ENCODE measurements around the gene RAB27A. TPM values are rescaled to one million over a fixed set of nuclear protein-coding genes. Genes with fewer than 3 reads are reported as not detected.

Gene RAB27A
- total RNA-seq, 1 donor from 2014 or later = 85.3 TPM

DNA sequence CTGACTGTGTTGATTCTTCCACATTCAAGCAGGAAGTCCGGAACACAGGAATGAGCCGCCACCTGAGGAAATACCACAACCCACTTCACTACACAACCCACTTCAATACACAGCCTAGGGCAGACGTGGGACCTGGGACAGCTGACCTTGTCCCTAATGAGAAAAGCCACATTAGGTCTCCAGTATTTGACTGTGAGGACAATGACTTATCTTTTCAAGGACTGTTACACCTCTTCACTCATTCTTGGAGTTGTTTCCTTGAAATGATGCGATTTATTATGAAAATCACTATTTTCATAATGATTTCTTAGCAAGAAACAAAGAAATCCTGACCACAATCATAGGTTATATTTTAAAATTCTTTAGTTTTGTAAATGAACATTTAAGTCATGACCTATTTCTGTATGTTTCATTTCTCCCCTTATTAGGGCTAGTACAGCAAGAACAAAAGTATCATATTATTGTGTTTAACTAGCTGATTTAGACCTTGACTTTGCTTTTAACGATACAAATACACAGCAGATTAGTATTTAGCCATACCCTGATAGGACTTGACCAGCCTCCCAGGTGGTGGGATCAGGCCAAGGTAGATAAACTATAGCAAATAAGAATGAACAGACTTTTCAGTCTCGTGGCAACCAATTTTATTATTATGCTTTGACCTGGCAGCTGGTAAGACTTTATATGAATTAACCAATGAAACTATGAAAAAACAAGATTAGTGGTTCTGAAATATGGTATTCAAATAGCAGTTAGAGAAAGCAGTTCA is 6.0 kb downstream of the RAB27A start:
- intact Hi-C loops (cut with micrococcal nuclease) = loop anchor here (10.0 kb wide), 1 partner anchor 209 kb away; no protein-coding TSS in a partner anchor

- intact Hi-C loops (cut with micrococcal nuclease) = loop anchor here (10.0 kb wide), 1 partner anchor 208 kb away; no protein-coding TSS in a partner anchor
Measured at GRCh38 chr15:55282284-55282833, 7.3 kb downstream of the RAB27A start.

- intact Hi-C loops (cut with micrococcal nuclease) = loop anchor here (10.0 kb wide), 1 partner anchor 207 kb away; no protein-coding TSS in a partner anchor
Measured at GRCh38 chr15:55281517-55282228, 7.9 kb downstream of the RAB27A start.

GRCh38 chr15:55280589-55280988 is 9.0 kb downstream of the RAB27A start:
- intact Hi-C loops (cut with micrococcal nuclease) = loop anchor here (1.0 to 10.0 kb wide), 2 partner anchors 9 to 206 kb away; partner anchors contain the start of gene RAB27A

DNA sequence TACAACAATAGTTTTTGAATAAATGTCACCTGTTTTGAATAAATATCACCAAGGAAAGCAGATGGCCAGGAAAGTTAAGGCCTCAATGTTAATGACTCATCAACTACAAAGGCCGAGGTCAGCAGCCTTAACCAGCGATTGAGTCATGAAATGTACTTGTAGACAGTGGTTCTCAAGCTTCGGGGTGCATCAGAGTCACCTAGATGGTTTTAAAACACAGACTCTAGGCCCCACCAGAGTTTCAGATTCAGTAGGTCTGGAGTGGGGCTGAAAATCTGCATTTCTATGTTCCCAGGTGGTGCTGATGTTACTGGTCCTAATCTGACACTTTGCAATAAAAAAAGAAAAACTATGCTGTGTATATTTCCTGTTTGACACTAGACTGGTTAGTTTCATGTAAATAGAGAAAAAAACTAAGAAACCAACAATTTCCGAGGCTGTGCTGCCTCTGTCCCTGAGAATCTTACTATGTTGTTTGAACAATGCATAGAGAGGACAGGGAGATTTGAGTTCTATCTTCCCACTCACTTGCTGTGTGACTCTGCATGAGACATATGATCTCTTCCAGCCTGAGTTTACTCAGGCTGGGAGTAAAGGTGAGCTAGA is 9.8 kb downstream of the RAB27A start:
- intact Hi-C loops (cut with micrococcal nuclease) = loop anchor here (1.0 to 10.0 kb wide), 3 partner anchors 9 to 965 kb away; partner anchors contain the start of genes RAB27A and RFX7

DNA sequence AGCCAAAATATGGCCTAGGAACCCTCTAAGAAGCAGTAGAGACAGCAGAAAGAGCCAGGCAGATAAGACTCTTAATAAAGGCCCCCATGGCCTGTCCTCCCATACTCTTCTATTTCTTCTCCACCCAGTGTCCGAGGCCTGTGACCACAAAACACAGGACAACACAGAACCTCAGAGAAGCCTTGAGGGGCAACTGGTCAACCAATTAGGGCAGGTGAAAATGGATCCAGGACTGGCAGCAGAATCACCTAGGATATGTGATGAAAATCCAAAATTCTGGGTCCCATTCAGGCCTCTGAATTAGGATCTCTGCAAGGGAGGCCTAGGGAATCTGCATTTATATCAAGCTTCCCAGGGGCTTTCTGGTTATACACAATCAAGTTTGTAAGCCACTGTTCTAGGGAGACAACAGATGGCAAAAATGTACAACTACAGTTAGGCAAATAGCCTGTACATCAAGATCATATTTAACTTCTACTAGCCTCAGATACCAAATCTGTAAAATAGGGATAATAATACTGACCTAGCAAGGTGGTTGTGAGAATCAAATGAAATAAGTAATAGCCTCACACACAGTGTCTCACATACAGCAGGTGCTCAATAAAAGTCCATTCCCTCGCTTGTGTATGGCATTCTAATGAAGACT is 10.4 kb downstream of the RAB27A start:
- intact Hi-C loops (cut with micrococcal nuclease) = loop anchor here (10.0 kb wide), 1 partner anchor 966 kb away; the partner anchor contains the start of gene RFX7

DNA sequence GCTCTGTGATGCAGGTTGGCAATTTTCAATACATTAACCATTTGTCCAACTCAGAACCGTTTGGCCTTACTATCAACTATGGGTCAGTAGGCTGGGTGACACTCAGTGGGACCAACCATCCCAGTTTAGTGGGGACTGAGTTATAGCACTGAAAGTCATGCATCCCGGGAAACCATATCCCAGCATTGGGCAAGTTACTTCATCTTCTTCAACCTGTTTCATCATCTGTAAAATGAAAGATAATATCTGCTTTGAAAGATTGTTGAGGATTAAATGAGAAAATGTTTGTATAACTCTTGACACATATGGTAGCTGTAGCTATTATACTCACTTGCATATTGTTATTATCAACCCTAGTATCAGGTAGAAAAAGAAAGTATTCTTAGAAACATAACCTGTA is 11.9 kb downstream of the RAB27A start:
- intact Hi-C loops (cut with micrococcal nuclease) = loop anchor here (1.0 to 10.0 kb wide), 7 partner anchors 10 to 967 kb away; partner anchors contain the start of genes CCPG1, PIERCE2, PIGB and PIGBOS1

- intact Hi-C loops (cut with micrococcal nuclease) = loop anchor here (1.0 to 10.0 kb wide), 7 partner anchors 10 to 968 kb away; partner anchors contain the start of genes CCPG1, PIERCE2, PIGB and PIGBOS1
Measured at GRCh38 chr15:55277116-55277564, 12.5 kb downstream of the RAB27A start.

DNA sequence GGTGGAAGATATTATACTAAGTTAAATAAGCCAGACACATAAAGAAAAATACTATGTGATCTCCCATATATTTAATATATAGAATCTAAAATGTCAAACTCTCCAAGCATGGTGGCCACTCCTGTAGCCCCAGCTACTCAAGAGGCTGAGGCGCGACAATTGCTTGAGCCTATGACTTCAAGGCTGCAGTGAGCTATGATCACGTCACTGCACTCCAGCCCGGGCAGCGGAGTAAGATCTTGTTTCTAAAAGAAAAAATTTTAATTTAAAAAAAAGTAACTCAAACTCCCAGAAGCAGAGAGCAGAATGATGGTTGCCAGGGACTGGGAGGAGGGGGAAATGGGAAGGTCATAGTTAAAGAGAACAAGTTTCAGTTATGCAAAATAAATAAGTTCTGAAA is 13.3 kb downstream of the RAB27A start:
- intact Hi-C loops (cut with micrococcal nuclease) = loop anchor here (2.0 to 10.0 kb wide), 3 partner anchors 14 to 968 kb away; partner anchors contain the start of genes CCPG1, PIERCE2 and RFX7

DNA sequence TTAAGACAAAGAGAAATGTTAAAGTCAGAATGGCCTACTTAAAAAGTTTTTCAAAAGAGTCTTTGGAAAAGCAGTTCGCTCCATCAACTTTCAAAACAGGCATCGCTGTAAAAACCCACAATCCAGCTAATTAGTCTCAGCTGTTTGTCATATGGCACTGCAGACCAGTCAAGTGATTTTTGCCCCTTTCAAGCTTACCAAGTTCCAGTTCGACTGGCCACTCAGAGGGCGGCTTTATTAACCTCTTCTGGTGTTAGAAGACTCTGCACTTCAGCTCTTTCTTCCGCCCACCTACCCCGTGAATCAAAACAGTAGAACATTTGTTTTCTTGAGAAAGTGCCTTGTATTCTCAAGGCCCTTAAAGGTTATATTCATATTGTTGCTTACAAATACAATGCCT is 19.3 kb downstream of the RAB27A start:
- intact Hi-C loops (cut with micrococcal nuclease) = loop anchor here (10.0 kb wide), 1 partner anchor 975 kb away; the partner anchor contains the start of gene RFX7

GRCh38 chr15:55268176-55268695 is 21.4 kb downstream of the RAB27A start:
- intact Hi-C loops (cut with micrococcal nuclease) = loop anchor here (10.0 kb wide), 1 partner anchor 1467 kb away; the partner anchor contains the start of gene ZNF280D

DNA sequence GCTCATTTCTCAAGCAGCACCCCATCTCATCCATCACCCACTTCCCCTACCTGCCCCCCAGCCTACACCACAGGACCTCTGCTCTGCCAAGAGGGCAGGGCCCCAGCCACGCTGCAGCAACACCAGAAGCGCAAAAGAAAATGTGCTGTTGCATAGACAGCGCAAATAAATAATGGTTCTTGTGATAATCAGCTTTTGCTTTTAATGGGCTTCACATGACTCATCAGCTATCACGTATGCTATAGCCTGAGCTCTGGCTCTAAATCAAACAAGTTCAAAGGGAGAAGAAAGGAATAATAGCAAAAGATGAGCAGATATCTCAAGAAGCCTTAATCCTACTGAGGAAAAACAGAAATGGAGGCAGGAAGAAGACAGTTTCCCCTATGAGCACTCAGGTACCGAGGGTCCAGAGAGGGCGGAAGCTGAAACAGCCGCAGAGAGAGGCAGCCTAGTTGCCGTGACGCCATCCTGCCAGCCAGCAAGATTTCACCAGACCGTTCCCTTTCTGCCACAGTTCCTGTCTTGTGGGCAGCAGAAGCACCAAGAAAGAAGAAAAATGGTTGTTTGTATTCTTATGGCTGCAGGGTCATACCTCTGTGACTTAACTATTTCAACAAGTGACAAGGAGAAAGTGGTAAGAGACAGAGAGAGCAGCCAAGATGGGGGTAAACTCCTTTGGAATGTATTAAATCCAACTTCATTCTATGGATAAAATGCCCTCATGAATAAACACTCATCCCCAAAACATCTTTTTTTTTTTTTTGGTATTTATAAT is 22.0 kb downstream of the RAB27A start:
- intact Hi-C loops (cut with micrococcal nuclease) = loop anchor here (1.0 to 10.0 kb wide), 6 partner anchors 10 to 1467 kb away; partner anchors contain the start of gene ZNF280D

GRCh38 chr15:55266547-55266946 is 23.1 kb downstream of the RAB27A start:
- intact Hi-C loops (cut with micrococcal nuclease) = loop anchor here (2.0 to 10.0 kb wide), 2 partner anchors 16 to 1468 kb away; partner anchors contain the start of gene ZNF280D

DNA sequence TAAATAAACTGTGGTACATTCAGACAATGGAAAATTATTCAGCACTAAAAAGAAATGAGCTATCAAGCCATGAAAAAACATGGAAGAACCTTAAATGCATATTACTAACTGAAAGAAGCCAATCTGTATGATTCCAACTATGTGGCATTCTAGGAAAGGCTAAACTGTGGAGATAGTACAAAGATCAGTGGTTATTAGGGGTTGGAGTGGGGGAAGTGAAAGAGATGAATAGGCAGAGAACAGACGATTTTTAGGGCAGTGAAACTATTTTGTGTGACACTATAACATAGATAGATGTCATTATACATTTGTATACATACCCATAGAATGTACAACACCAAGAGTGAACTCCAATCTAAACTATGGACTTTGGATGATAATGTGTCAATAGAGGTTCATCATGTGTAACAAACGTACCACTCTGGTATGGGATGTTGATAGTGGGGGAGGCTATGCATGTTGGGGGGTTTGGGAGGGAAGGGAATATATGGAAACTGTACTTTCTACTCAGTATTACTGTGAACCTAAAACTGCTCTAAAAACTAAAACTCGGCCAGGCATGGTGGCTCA is 29.0 kb downstream of the RAB27A start:
- intact Hi-C loops (cut with micrococcal nuclease) = loop anchor here (10.0 kb wide), 1 partner anchor 1474 kb away; the partner anchor contains the start of gene ZNF280D

DNA sequence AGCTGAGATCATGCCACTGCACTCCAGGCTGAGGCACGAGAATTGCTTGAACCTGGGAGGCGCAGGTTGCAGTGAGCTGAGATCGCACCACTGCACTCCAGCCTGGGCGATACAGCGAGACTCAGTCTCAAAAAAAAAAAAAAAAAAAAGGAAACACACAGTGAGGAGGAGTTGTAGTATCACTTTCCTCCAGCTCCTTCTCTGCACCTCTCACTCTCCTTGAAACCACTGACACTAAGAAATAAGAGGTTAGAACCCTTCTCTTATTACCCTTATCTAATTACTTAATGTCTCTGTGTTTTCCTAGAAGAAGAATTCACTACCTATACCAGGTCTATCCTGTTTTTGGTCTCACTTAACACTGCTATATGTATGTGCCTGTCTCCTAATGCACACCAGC is 31.7 kb downstream of the RAB27A start:
- intact Hi-C loops (cut with micrococcal nuclease) = no loop called here

- intact Hi-C loops (cut with micrococcal nuclease) = no loop called here
Measured at GRCh38 chr15:55257012-55257670, 32.5 kb downstream of the RAB27A start.

DNA sequence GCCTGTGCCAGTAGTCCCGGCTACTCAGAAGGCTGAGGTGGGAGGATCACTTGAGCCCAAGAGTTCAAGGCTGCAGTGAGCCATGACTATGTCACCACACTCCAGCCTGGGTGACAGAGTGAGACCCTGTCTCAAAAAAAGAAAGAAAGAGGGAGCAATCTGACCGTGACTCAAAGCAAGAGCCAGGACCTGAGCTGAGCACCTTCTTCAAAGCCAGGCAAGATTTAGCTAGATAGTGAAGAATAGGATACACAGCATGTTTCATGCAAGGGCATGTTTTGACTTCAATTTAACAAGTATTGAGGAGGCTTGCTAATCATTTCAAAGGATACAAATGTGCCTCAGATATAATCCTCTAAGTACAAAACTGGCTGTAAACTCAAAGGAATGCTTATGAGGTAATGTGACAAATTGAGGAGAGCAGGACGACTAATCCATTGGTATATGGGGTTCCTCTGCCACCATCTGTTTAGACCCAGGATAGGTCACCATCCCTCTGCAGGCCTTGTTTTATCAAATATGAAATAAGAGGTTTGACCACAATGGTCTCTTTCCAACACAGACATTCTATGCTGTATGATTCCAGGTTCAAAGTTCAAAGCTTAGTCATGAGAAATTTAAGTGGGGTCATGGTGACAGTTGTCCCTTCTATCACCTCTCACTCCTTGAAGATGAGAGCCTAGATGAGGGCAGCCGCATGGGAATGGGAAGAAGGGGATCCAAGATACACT is 33.2 kb downstream of the RAB27A start:
- intact Hi-C loops (cut with micrococcal nuclease) = no loop called here

Data from T-helper 1 cell treated with Interleukin-12 subunit alpha and Interleukin-12 subunit beta and Interleukin-4 antibody, amounts not matched to agents 30 ng/mL and 1 ng/mL, for 36 hours (primary cell).